ENCODE data around the gene NELL2. TPM values are rescaled to one million over a fixed set of nuclear protein-coding genes. Genes with fewer than 3 reads are reported as not detected.

Gene NELL2
- total and polyA plus RNA-seq, 8 donors = 0.27 to 0.79 (median 0.71) TPM

GRCh38 chr12:44551631-44552030 is 324.5 kb downstream of the NELL2 start:
- WGBS, 2 donors = 53 to 54% methylated on average over 2 of the region's 2 CpGs
- Histone ChIP-seq H3K27ac (no peak overlapping the region), H3K9me3 (no peaks in the 10 kb centered on the region), H3K27me3 (no peaks in the 10 kb centered on the region), H3K36me3 (no peaks in the 10 kb centered on the region), H3K4me3 (no peak overlapping the region), H3K4me1 (no peaks in the 10 kb centered on the region)
- intact Hi-C loops (cut with DNase I) = no loop called here
- no peak for FAIRE-seq
- ATAC-seq = no peak
- no peak for DNase-seq
- no peak for TF ChIP-seq CTCF (IDR thresholded peaks at IDR 0.05)

GRCh38 chr12:44550377-44550776 is 325.7 kb downstream of the NELL2 start:
- no peak for DNase-seq
- no peak for ATAC-seq
- H3K9me3 ChIP-seq = no peaks in the 10 kb centered on the region
- H3K36me3 ChIP-seq = no peaks in the 10 kb centered on the region
- no peak overlapping the region for H3K4me3 ChIP-seq
- no peaks in the 10 kb centered on the region for H3K4me1 ChIP-seq
- no peak overlapping the region for H3K27ac ChIP-seq
- no peaks in the 10 kb centered on the region for H3K27me3 ChIP-seq
- no peak for TF ChIP-seq CTCF (IDR thresholded peaks at IDR 0.05)
- 71 to 83% methylated on average over 5 of the region's 5 CpGs for WGBS, 2 donors
- FAIRE-seq = no peak
- intact Hi-C loops (cut with DNase I) = no loop called here

GRCh38 chr12:44546060-44546459 is 330.1 kb downstream of the NELL2 start:
- intact Hi-C loops (cut with DNase I) = no loop called here
- no peak for TF ChIP-seq CTCF (IDR thresholded peaks at IDR 0.05)
- DNase-seq (no peak), FAIRE-seq (no peak), ATAC-seq (no peak)
- H3K4me1 ChIP-seq = no peaks in the 10 kb centered on the region
- no peaks in the 10 kb centered on the region for H3K9me3 ChIP-seq
- H3K4me3 ChIP-seq = no peak overlapping the region
- no peaks in the 10 kb centered on the region for H3K27me3 ChIP-seq
- 71 to 75% methylated on average over 1 of the region's 1 CpG for WGBS, 2 donors
- H3K27ac ChIP-seq = no peak overlapping the region
- H3K36me3 ChIP-seq = no peaks in the 10 kb centered on the region

- 70 to 85% methylated on average over 3 of the region's 3 CpGs for WGBS, 2 donors
- Histone ChIP-seq H3K27ac (no peak overlapping the region), H3K27me3 (no peaks in the 10 kb centered on the region), H3K4me1 (no peaks in the 10 kb centered on the region), H3K9me3 (no peaks in the 10 kb centered on the region), H3K4me3 (no peak overlapping the region), H3K36me3 (no peaks in the 10 kb centered on the region)
- no peak for TF ChIP-seq CTCF (IDR thresholded peaks at IDR 0.05)
- ATAC-seq = no peak
- no peak for DNase-seq
- no peak for FAIRE-seq
- intact Hi-C loops (cut with DNase I) = no loop called here
Observed at GRCh38 chr12:44544018-44544417, 332.1 kb downstream of the NELL2 start.

GRCh38 chr12:44542716-44543115 is 333.4 kb downstream of the NELL2 start:
- FAIRE-seq = no peak
- no peaks in the 10 kb centered on the region for H3K36me3 ChIP-seq
- no peak for ATAC-seq
- 57 to 61% methylated on average over 1 of the region's 1 CpG for WGBS, 2 donors
- H3K4me1 ChIP-seq = no peaks in the 10 kb centered on the region
- H3K9me3 ChIP-seq = no peaks in the 10 kb centered on the region
- no peaks in the 10 kb centered on the region for H3K27me3 ChIP-seq
- H3K27ac ChIP-seq = no peak overlapping the region
- no peak overlapping the region for H3K4me3 ChIP-seq
- intact Hi-C loops (cut with DNase I) = no loop called here
- no peak for DNase-seq
- TF ChIP-seq CTCF (IDR thresholded peaks at IDR 0.05) = no peak
